ENCODE data around the gene ALKBH2. TPM values are rescaled to one million over a fixed set of nuclear protein-coding genes. Genes with fewer than 3 reads are reported as not detected.

The ALKBH2 gene
- total and polyA plus RNA-seq, 2 experiments from 2014 or later: 16.4 to 35.9 TPM

DNA sequence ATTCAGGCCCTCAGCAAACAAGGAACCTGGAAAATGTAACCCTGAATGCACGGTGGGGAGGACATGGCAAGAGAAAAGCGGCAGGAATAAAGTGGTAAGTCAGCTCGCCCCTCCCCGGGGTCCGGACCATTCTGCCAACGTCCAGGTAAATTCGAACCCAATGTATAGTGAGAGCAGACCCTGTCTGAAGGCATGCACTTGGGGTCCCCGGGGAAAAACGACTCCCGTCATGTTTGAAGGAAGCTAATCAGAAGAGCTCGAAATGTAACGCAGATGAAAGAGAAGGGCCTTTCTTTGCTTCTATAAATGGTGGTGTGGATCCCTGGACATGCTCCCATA, 23.3 kb upstream of the ALKBH2 start (continued):
- no peak for TF ChIP-seq REST (IDR thresholded peaks at IDR 0.05; ENCODE audit: unreplicated experiment)

DNA sequence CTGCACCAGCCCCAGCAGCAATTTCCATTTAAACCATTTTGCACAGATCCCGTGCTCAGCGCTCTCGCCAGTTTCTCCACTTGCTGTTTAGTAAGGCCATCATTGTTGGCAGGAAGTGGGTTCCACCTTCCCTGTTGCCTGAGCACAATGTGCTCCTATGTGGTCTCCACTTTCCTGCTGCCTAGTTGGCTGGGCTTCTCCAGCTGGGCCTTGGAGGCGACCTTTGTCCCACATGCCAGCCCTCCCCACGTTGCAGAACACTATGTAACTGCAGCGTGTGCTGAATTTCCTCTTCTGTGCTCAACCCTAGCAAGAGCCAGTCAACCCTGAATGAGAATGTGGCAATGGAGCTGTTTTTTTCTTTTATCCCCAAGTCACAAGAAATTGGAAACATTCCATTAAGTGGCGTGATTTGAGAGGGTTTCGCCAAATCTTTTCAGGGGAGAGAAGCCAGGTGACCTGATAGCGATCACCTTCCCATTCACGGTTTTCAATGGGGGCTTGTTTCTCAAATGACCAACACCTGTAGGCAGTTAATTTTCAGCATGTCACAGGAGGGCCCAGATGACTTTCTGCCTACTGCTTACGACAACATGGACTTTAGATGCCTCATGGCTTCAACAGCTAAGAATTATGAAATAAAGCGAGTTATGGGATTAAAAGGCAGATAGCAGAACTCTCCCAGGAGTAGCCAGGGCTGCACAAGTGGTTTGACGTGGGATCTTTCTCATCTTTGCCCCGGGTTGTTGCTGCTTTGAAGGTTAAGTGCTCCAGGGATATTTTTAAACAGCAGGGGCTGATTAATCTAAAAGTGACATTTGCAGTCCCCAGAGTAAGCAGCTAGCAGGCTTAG, 22.7 kb upstream of the ALKBH2 start, which contains the start of gene ACACB:
ACACB (plus strand) TSS at position 830 of the 853 bp plus-strand sequence. CDS start 22,819 bp downstream, outside the sequence.
- no peak within 1 kb of the TSS for H3K4me2 ChIP-seq
- TF ChIP-seq NANOG (IDR thresholded peaks at IDR 0.05; ENCODE audit: borderline replicate concordance): no peak
- TF ChIP-seq JUNB (IDR thresholded peaks at IDR 0.05; ENCODE audit: unreplicated experiment): no peak
- TF ChIP-seq ETS1 (IDR thresholded peaks at IDR 0.05): no peak
- no peak for TF ChIP-seq CREB1 (CRISPR knock-in tag; IDR thresholded peaks at IDR 0.05; ENCODE audit: low read depth)
- TF ChIP-seq POLR2AphosphoS5 (IDR thresholded peaks at IDR 0.05; ENCODE audit: low read depth): no peak
- TF ChIP-seq EZH2phosphoT487 (IDR thresholded peaks at IDR 0.05; ENCODE audit: unreplicated experiment): no peak
- TF ChIP-seq, protein P1, sequence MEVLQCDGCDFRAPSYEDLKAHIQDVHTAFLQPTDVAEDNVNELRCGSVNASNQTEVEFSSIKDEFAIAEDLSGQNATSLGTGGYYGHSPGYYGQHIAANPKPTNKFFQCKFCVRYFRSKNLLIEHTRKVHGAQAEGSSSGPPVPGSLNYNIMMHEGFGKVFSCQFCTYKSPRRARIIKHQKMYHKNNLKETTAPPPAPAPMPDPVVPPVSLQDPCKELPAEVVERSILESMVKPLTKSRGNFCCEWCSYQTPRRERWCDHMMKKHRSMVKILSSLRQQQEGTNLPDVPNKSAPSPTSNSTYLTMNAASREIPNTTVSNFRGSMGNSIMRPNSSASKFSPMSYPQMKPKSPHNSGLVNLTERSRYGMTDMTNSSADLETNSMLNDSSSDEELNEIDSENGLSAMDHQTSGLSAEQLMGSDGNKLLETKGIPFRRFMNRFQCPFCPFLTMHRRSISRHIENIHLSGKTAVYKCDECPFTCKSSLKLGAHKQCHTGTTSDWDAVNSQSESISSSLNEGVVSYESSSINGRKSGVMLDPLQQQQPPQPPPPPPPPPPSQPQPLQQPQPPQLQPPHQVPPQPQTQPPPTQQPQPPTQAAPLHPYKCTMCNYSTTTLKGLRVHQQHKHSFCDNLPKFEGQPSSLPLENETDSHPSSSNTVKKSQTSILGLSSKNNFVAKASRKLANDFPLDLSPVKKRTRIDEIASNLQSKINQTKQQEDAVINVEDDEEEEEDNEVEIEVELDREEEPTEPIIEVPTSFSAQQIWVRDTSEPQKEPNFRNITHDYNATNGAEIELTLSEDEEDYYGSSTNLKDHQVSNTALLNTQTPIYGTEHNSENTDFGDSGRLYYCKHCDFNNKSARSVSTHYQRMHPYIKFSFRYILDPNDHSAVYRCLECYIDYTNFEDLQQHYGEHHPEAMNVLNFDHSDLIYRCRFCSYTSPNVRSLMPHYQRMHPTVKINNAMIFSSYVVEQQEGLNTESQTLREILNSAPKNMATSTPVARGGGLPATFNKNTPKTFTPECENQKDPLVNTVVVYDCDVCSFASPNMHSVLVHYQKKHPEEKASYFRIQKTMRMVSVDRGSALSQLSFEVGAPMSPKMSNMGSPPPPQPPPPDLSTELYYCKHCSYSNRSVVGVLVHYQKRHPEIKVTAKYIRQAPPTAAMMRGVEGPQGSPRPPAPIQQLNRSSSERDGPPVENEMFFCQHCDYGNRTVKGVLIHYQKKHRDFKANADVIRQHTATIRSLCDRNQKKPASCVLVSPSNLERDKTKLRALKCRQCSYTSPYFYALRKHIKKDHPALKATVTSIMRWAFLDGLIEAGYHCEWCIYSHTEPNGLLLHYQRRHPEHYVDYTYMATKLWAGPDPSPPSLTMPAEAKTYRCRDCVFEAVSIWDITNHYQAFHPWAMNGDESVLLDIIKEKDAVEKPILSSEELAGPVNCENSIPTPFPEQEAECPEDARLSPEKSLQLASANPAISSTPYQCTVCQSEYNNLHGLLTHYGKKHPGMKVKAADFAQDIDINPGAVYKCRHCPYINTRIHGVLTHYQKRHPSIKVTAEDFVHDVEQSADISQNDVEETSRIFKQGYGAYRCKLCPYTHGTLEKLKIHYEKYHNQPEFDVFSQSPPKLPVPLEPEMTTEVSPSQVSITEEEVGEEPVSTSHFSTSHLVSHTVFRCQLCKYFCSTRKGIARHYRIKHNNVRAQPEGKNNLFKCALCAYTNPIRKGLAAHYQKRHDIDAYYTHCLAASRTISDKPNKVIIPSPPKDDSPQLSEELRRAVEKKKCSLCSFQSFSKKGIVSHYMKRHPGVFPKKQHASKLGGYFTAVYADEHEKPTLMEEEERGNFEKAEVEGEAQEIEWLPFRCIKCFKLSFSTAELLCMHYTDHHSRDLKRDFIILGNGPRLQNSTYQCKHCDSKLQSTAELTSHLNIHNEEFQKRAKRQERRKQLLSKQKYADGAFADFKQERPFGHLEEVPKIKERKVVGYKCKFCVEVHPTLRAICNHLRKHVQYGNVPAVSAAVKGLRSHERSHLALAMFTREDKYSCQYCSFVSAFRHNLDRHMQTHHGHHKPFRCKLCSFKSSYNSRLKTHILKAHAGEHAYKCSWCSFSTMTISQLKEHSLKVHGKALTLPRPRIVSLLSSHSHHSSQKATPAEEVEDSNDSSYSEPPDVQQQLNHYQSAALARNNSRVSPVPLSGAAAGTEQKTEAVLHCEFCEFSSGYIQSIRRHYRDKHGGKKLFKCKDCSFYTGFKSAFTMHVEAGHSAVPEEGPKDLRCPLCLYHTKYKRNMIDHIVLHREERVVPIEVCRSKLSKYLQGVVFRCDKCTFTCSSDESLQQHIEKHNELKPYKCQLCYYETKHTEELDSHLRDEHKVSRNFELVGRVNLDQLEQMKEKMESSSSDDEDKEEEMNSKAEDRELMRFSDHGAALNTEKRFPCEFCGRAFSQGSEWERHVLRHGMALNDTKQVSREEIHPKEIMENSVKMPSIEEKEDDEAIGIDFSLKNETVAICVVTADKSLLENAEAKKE (CRISPR knock-in tag; IDR thresholded peaks at IDR 0.05): no peak
- no peak for TF ChIP-seq STAT1 (IDR thresholded peaks at IDR 0.05; ENCODE audit: unreplicated experiment)
- no peak for TF ChIP-seq REST (IDR thresholded peaks at IDR 0.05; ENCODE audit: unreplicated experiment)

More for the DNA sequence above, 22.7 kb upstream of the ALKBH2 start, which contains the start of gene ACACB:
- no peaks in the 10 kb centered on the region for H3K36me3 ChIP-seq (ENCODE audit: insufficient read depth)
- DNase-seq (ENCODE audit: low spot score) (peak; percentile 22), ATAC-seq (peak; percentile 5; the same call in 2 of the 3 replicates)
- H3K27ac ChIP-seq (ENCODE audit: low read depth): no peak within 1 kb of the TSS
- no peaks in the 10 kb centered on the region for H3K79me2 ChIP-seq (replicated peaks; ENCODE audit: insufficient read depth)
- H3K9me2 ChIP-seq (ENCODE audit: insufficient read depth): no peaks in the 10 kb centered on the region
- Mint-ChIP-seq H3K27ac (peak within 1 kb of the TSS; percentile 13; the same call in 1 of the 2 replicates), H3K4me1 (peaks cover 22% of the 10 kb centered on the region), H3K36me3 (ENCODE audit: low read depth) (no peaks in the 10 kb centered on the region), H3K9me3 (no peaks in the 10 kb centered on the region), H3K27me3 (ENCODE audit: insufficient read depth, low read depth, poor library complexity) (peaks cover 3% of the 10 kb centered on the region), H3K4me3 (no peak within 1 kb of the TSS)
- no peak within 1 kb of the TSS for H3K4me3 ChIP-seq
- H4K20me1 ChIP-seq (replicated peaks; ENCODE audit: insufficient read depth): no peaks in the 10 kb centered on the region
- H3F3A ChIP-seq (replicated peaks; ENCODE audit: low read depth): 0 out of 2 replicates have a peak, but pooled peaks cover 5% of the 10 kb centered on the region
- peak within 1 kb of the TSS; percentile 52; the same call in 1 of the 2 replicates for H2AFZ ChIP-seq
- no peaks in the 10 kb centered on the region for H3K27me3 ChIP-seq (ENCODE audit: insufficient read depth)
- peaks cover 5% of the 10 kb centered on the region; the same call in 1 of the 2 replicates for H3K4me1 ChIP-seq (ENCODE audit: insufficient read depth)
